SK-N-SH (cell line): ENCODE results near the gene ECEL1.

Experiments used
- RFX5 ChIP-seq: IDR thresholded peaks from 2 replicates; pipeline ENCODE4 v1.6.1; 2012; ENCODE audit warnings: mild to moderate bottlenecking, improper control_type of control experiment, low read length
- USF2 ChIP-seq: fragments of 150-350 bp; IDR thresholded peaks from 2 replicates; pipeline ENCODE4 v1.6.1; 2017; ENCODE audit warnings: antibody characterized with exemption, low read length, low read depth, borderline replicate concordance

GRCh38 chr2:232444409-232445148 is 43.1 kb downstream of the ECEL1 start:
- TF ChIP-seq RFX5 (no peak), USF2 (no peak)
